HCT116 (cell line): ENCODE data around the gene TFF1. TPM values are rescaled to one million over a fixed set of nuclear protein-coding genes. Genes with fewer than 3 reads are reported as not detected.

Source experiments
- ATAC-seq: fragments of 200-7000 bp; cut with Tn5 transposase; 2 replicates; pipeline ENCODE4 v1.9.1; 2020; ENCODE audit warnings: mild to moderate bottlenecking, moderate library complexity
- BruUV-seq: library from RNA; stranded (reverse); fragments of 400-500 nt; replicated peaks from 2 replicates; lab custom pipeline; 2021; lab: Mats Ljungman, UMichigan
- CTCF ChIA-PET: fragments of 300-600 bp; sonication (Branson Sonifier 250); formaldehyde crosslinking; loops from one replicate; lab custom pipeline; 2021; ENCODE audit warnings: antibody characterized with exemption; lab: Charles Lee
- POLR2A ChIA-PET: fragments of 300-600, 350-600 bp; sonication (Branson Sonifier 250); formaldehyde crosslinking; loops from one replicate; lab custom pipeline; 2021; ENCODE audit warnings: antibody characterized with exemption; lab: Charles Lee
- RAD21 ChIA-PET, 2 experiments: fragments of 300-600 bp; sonication (Branson Sonifier 250); formaldehyde crosslinking; loops; one replicate each; lab custom pipeline; 2023; ENCODE audit warnings: low total read pairs in 2 of 2; ENCODE audit not compliant: uncharacterized antibody in 2 of 2, unreplicated experiment in 2 of 2, low non-redundant PET in 1 of 2; lab: Charles Lee
- DNase-seq: peaks from one replicate; pipeline ENCODE4 v3.0.0-alpha.2; 2010; ENCODE audit warnings: low read depth, low spot score
- H2AFZ ChIP-seq: fragments of 200-600 bp; shearing (Covaris generic), sonication (generic); 2 replicates; pipeline ENCODE4 v1.6.1; 2017; ENCODE audit warnings: low read depth, mixed run types, mixed read lengths, antibody characterized with exemption, low read length; ENCODE audit not compliant: poor library complexity, severe bottlenecking
- H3K27ac ChIP-seq: 2 replicates; pipeline ENCODE4 v1.5.1; 2012; ENCODE audit warnings: low read depth, low read length
- H3K27me3 ChIP-seq: fragments of 200-600 bp; sonication (generic); 2 replicates; pipeline ENCODE4 v1.6.1; 2016; ENCODE audit warnings: mixed run types, low read length, mixed read lengths; ENCODE audit not compliant: insufficient read depth
- H3K36me3 ChIP-seq, 2 experiments: fragments of 200-500 bp in 1 of 2; fragments of 200-600 bp in 1 of 2; sonication (Bioruptor generic) in 1 of 2; sonication (generic) in 1 of 2; 2 replicates each; pipeline versions ENCODE4 v1.5.1 to v1.6.1; 2014 to 2016; ENCODE audit warnings: low read length in 2 of 2, inconsistent platforms in 1 of 2, mixed read lengths in 1 of 2, mixed run types in 1 of 2; ENCODE audit not compliant: insufficient read depth in 2 of 2, control insufficient read depth in 1 of 2
- H3K4me1 ChIP-seq, 2 experiments: fragments of 200-600 bp in 1 of 2; sonication (generic) in 1 of 2; 2 replicates each; pipeline versions ENCODE4 v1.5.1 to v1.6.1; 2012 to 2017; ENCODE audit warnings: low read length in 2 of 2, inconsistent platforms in 1 of 2, mild to moderate bottlenecking in 1 of 2, mixed read lengths in 1 of 2, mixed run types in 1 of 2, moderate library complexity in 1 of 2; ENCODE audit not compliant: insufficient read depth in 2 of 2, control insufficient read depth in 1 of 2
- H3K4me2 ChIP-seq: fragments of 200-600 bp; sonication (generic); 2 replicates; pipeline ENCODE4 v1.6.1; 2017; ENCODE audit warnings: mixed run types, low read length, mixed read lengths
- H3K4me3 ChIP-seq, 2 experiments: fragments of 200-600 bp in 1 of 2; sonication (generic) in 1 of 2; replicated peaks in 1 of 2; 2 replicates each; pipeline ENCODE4 v1.5.1; 2011 to 2016; ENCODE audit warnings: low read length in 2 of 2, control low read depth in 1 of 2, low read depth in 1 of 2, mild to moderate bottlenecking in 1 of 2, mixed read lengths in 1 of 2, mixed run types in 1 of 2
- H3K79me2 ChIP-seq: fragments of 200-600 bp; sonication (generic); 2 replicates; pipeline ENCODE4 v1.6.1; 2017; ENCODE audit warnings: mild to moderate bottlenecking, mixed run types, low read length, moderate library complexity, mixed read lengths; ENCODE audit not compliant: insufficient read depth
- H3K9ac ChIP-seq: fragments of 200-600 bp; sonication (generic); 2 replicates; pipeline ENCODE4 v1.6.1; 2016; ENCODE audit warnings: low read length, mixed read lengths
- H3K9me2 ChIP-seq: fragments of 200-600 bp; sonication (generic), shearing (Covaris generic); 2 replicates; pipeline ENCODE4 v1.6.1; 2017; ENCODE audit warnings: mixed run types, mild to moderate bottlenecking, moderate library complexity; ENCODE audit not compliant: insufficient read depth
- H3K9me3 ChIP-seq, 2 experiments: fragments of 200-500 bp in 1 of 2; fragments of 200-600 bp in 1 of 2; sonication (Bioruptor generic) in 1 of 2; sonication (generic) in 1 of 2; 2 replicates each; pipeline ENCODE4 v1.6.1; 2014 to 2017; ENCODE audit warnings: low read length in 2 of 2, mixed read lengths in 2 of 2, inconsistent platforms in 1 of 2, low read depth in 1 of 2, mild to moderate bottlenecking in 1 of 2, mixed run types in 1 of 2, moderate library complexity in 1 of 2; ENCODE audit not compliant: control insufficient read depth in 1 of 2, insufficient read depth in 1 of 2
- H4K20me1 ChIP-seq: fragments of 200-600 bp; sonication (generic), shearing (Covaris generic); 2 replicates; pipeline ENCODE4 v1.6.1; 2017; ENCODE audit warnings: mixed run types, mild to moderate bottlenecking, moderate library complexity; ENCODE audit not compliant: insufficient read depth
- CTCF ChIP-seq, 3 experiments: fragments of 200-600 bp in 1 of 3; sonication (generic) in 1 of 3; IDR thresholded peaks in 2 of 3; conservative IDR thresholded peaks in 1 of 3; 2 replicates each; pipeline ENCODE4 v1.5.1; 2012 to 2017; ENCODE audit warnings: low read depth in 2 of 3, low read length in 2 of 3, antibody characterized with exemption in 1 of 3, borderline replicate concordance in 1 of 3, control low read depth in 1 of 3, mild to moderate bottlenecking in 1 of 3, mixed read lengths in 1 of 3, mixed run types in 1 of 3, moderate library complexity in 1 of 3; ENCODE audit not compliant: insufficient read depth in 1 of 3
- JUND ChIP-seq: IDR thresholded peaks from 2 replicates; pipeline ENCODE4 v1.6.1; 2012
- MAX ChIP-seq: IDR thresholded peaks from 2 replicates; pipeline ENCODE4 v1.6.1; 2012
- RAD21 ChIP-seq: IDR thresholded peaks from 2 replicates; pipeline ENCODE4 v1.6.1; 2012; ENCODE audit warnings: low read depth, mild to moderate bottlenecking
- ZBTB33 ChIP-seq: IDR thresholded peaks from 2 replicates; pipeline ENCODE4 v1.6.1; 2011; ENCODE audit warnings: mild to moderate bottlenecking, low read length, moderate library complexity; ENCODE audit not compliant: insufficient replicate concordance; ENCODE audit errors: extremely low read depth
- intact Hi-C: fragments of 100-400 bp; cut with micrococcal nuclease; formaldehyde crosslinking; loops from 2 replicates; pipeline ENCODE4 v1.10.0; 2022
- total RNA-seq: library from RNA; stranded (reverse); gene quantifications from one replicate; pipeline ENCODE4 v1.2.1, GENCODE V29; 2021; ENCODE audit not compliant: unreplicated experiment

Gene TFF1
- total RNA-seq, 1 experiment from 2014 or later = 0.61 TPM

GRCh38 chr21:42381347-42381984, 15.1 kb upstream of the TFF1 start:
- H3K9ac ChIP-seq = no peak overlapping the region
- H3K9me2 ChIP-seq = no peaks in the 10 kb centered on the region
- H4K20me1 ChIP-seq = no peaks in the 10 kb centered on the region
- ChIA-PET RAD21 (no interaction called here), POLR2A (no interaction called here), CTCF (interaction anchor here (0.9 to 2.1 kb wide), 12 partner anchors 11 to 236 kb away, joined by 3 to 9 read pairs (median 4); partner anchors contain the start of genes TFF1 and UBASH3A)
- no peak for TF ChIP-seq JUND
- TF ChIP-seq MAX = peak; percentile 36; the same call in 1 of the 2 replicates
- TF ChIP-seq ZBTB33 = no peak
- peak; percentile 80 for TF ChIP-seq RAD21
- TF ChIP-seq CTCF (IDR thresholded peaks at IDR 0.05 in 2 of 3, conservative IDR thresholded peaks at IDR 0.05 in 1 of 3; ENCODE audit: borderline replicate concordance in 1 of 3, insufficient read depth in 1 of 3, low read depth in 2 of 3, low read length in 2 of 3) = peak; percentile 95 to 99 (median 99)
- H3K4me3 ChIP-seq = no peak overlapping the region
- DNase-seq = peak; percentile 59
- H3K79me2 ChIP-seq = no peaks in the 10 kb centered on the region
- intact Hi-C loops = loop anchor here (10.0 kb wide), 1 partner anchor 153 kb away; no protein-coding TSS in a partner anchor
- no peak overlapping the region for H3K4me2 ChIP-seq
- H3K27ac ChIP-seq = no peak overlapping the region
- peaks cover 4 to 5% of the 10 kb centered on the region in 2 experiments; a peak in 2 of 4 replicates for H3K9me3 ChIP-seq
- H3K27me3 ChIP-seq = no peaks in the 10 kb centered on the region
- peaks cover 0 to 3% of the 10 kb centered on the region in 2 experiments; a peak in 1 of 4 replicates for H3K4me1 ChIP-seq
- H3K36me3 ChIP-seq = no peaks in the 10 kb centered on the region
- H2AFZ ChIP-seq = no peak overlapping the region
- ATAC-seq = peak; percentile 98
- BruUV-seq = no TSS peak
